Activated CD4-positive, CD25-positive, alpha-beta regulatory T cell treated with anti-CD3 and anti-CD28 coated beads, Interleukin-2, amount 50 U/mL, for 24 hours (primary cell): ENCODE data around the gene EML5.
A peak's percentile ranks its signal among the peaks of the same experiment; 100 is the strongest.

Source experiments
- ATAC-seq, 2 donors: fragments of 150-1000 bp; cut with Tn5 transposase; one replicate each; pipeline ENCODE4 v1.10.0; 2021; ENCODE audit warnings: mild to moderate bottlenecking in 1 of 2, moderate library complexity in 1 of 2

The EML5 gene

GRCh38 chr14:88706425-88706824, 86.3 kb downstream of the EML5 start:
- ATAC-seq: no peak

- ATAC-seq: no peak
Observed at GRCh38 chr14:88698651-88699050, 94.1 kb downstream of the EML5 start.

- ATAC-seq: no peak
Observed at GRCh38 chr14:88695870-88696269, 96.9 kb downstream of the EML5 start.

- no peak for ATAC-seq
Observed at GRCh38 chr14:88688386-88688785, 104.4 kb downstream of the EML5 start.

GRCh38 chr14:88683119-88683518, 109.6 kb downstream of the EML5 start:
- ATAC-seq: no peak

GRCh38 chr14:88682495-88683114, 110.1 kb downstream of the EML5 start:
- ATAC-seq: no peak

- ATAC-seq: no peak
Observed at GRCh38 chr14:88681755-88682494, 110.8 kb downstream of the EML5 start.

- ATAC-seq: no peak
Observed at GRCh38 chr14:88669346-88669745, 123.4 kb downstream of the EML5 start.

GRCh38 chr14:88668448-88669116, 124.2 kb downstream of the EML5 start:
- no peak for ATAC-seq

- peak in 1 of 2 donors; percentile 58 for ATAC-seq
Observed at GRCh38 chr14:88667555-88668273, 125.0 kb downstream of the EML5 start.

GRCh38 chr14:88660056-88660455, 132.7 kb downstream of the EML5 start:
- ATAC-seq: no peak

- ATAC-seq: no peak
Observed at GRCh38 chr14:88639221-88639620, 153.5 kb downstream of the EML5 start.

- ATAC-seq: no peak
Observed at GRCh38 chr14:88632512-88632911, 160.2 kb downstream of the EML5 start.

- ATAC-seq: no peak
Observed at GRCh38 chr14:88631091-88631490, 161.7 kb downstream of the EML5 start.

GRCh38 chr14:88630565-88630964, 162.2 kb downstream of the EML5 start:
- ATAC-seq: no peak

- ATAC-seq: no peak
Observed at GRCh38 chr14:88628462-88628861, 164.3 kb downstream of the EML5 start.

GRCh38 chr14:88628033-88628432, 164.7 kb downstream of the EML5 start:
- ATAC-seq: no peak

GRCh38 chr14:88625671-88626070, 167.1 kb downstream of the EML5 start:
- ATAC-seq: no peak

- ATAC-seq: no peak
Observed at GRCh38 chr14:88621100-88621499, 171.7 kb downstream of the EML5 start.

GRCh38 chr14:88618476-88618875, 174.3 kb downstream of the EML5 start:
- ATAC-seq: no peak

GRCh38 chr14:88617479-88617878, 175.3 kb downstream of the EML5 start:
- ATAC-seq: no peak

GRCh38 chr14:88616697-88617096, 176.1 kb downstream of the EML5 start:
- ATAC-seq: no peak

- no peak for ATAC-seq
Observed at GRCh38 chr14:88614218-88614907, 178.4 kb downstream of the EML5 start.
